A673 (cell line): ENCODE data around the gene PRKAR2B. TPM values are rescaled to one million over a fixed set of nuclear protein-coding genes. Genes with fewer than 3 reads are reported as not detected.

Experiments used
- BruUV-seq: library from RNA; stranded (reverse); fragments of 400-500 nt; replicated peaks from 2 replicates; lab custom pipeline; 2021; lab: Mats Ljungman, UMichigan
- CTCF ChIA-PET: fragments of 300-600 bp; sonication (Branson Sonifier 250); formaldehyde crosslinking; loops from one replicate; lab custom pipeline; 2022; ENCODE audit warnings: antibody characterized with exemption; lab: Charles Lee
- POLR2A ChIA-PET: fragments of 300-600 bp; sonication (Branson Sonifier 250); formaldehyde crosslinking; loops from one replicate; lab custom pipeline; 2022; ENCODE audit warnings: antibody characterized with exemption; ENCODE audit not compliant: low non-redundant PET; lab: Charles Lee
- DNase-seq: peaks from one replicate; pipeline ENCODE4 v3.0.0-alpha.2; 2015; ENCODE audit warnings: low spot score
- H3K27ac ChIP-seq: fragments of 200-600 bp; sonication (generic); 2 replicates; pipeline ENCODE4 v1.5.1; 2016; ENCODE audit warnings: mixed run types, low read depth, mild to moderate bottlenecking, mixed read lengths, antibody characterized with exemption, low read length; ENCODE audit not compliant: poor library complexity, severe bottlenecking
- H3K27me3 ChIP-seq: fragments of 200-600 bp; sonication (generic); replicated peaks from 2 replicates; pipeline ENCODE4 v1.6.1; 2017; ENCODE audit warnings: mixed run types, low read depth, mild to moderate bottlenecking, mixed read lengths, antibody characterized with exemption, low read length; ENCODE audit not compliant: insufficient read depth, poor library complexity
- H3K36me3 ChIP-seq: fragments of 200-600 bp; sonication (generic); 2 replicates; pipeline ENCODE4 v1.6.1; 2016; ENCODE audit warnings: mixed run types, mild to moderate bottlenecking, mixed read lengths, antibody characterized with exemption, low read length; ENCODE audit not compliant: insufficient read depth, poor library complexity, severe bottlenecking
- H3K4me1 ChIP-seq: fragments of 200-600 bp; sonication (generic); 2 replicates; pipeline ENCODE4 v1.6.1; 2017; ENCODE audit warnings: mixed run types, mild to moderate bottlenecking, mixed read lengths, antibody characterized with exemption, low read length; ENCODE audit not compliant: insufficient read depth, poor library complexity, severe bottlenecking
- H3K4me3 ChIP-seq: fragments of 200-600 bp; sonication (generic); 2 replicates; pipeline ENCODE4 v1.5.1; 2016; ENCODE audit warnings: low read depth, mixed run types, mild to moderate bottlenecking, mixed read lengths, low read length; ENCODE audit not compliant: poor library complexity, severe bottlenecking
- H3K9me3 ChIP-seq: fragments of 200-600 bp; sonication (generic); 2 replicates; pipeline ENCODE4 v1.6.1; 2016; ENCODE audit warnings: mixed run types, low read depth, mild to moderate bottlenecking, mixed read lengths, antibody characterized with exemption, low read length; ENCODE audit not compliant: poor library complexity, severe bottlenecking
- CTCF ChIP-seq: fragments of 300-800, 200-600 bp; sonication (generic); conservative IDR thresholded peaks from 2 replicates; pipeline ENCODE4 v1.5.1; 2017; ENCODE audit warnings: low read depth, mild to moderate bottlenecking, antibody characterized with exemption, low read length, moderate library complexity, mixed read lengths
- EZH2 ChIP-seq: fragments of 200-600 bp; sonication (generic); IDR thresholded peaks from 2 replicates; pipeline ENCODE4 v1.6.1; 2017; ENCODE audit warnings: borderline replicate concordance, low read depth, mild to moderate bottlenecking, mixed read lengths, antibody characterized with exemption, low read length; ENCODE audit not compliant: poor library complexity, severe bottlenecking
- intact Hi-C: fragments of 100-400 bp; cut with micrococcal nuclease; formaldehyde crosslinking; loops from one replicate; pipeline ENCODE4 v1.10.0; 2022; ENCODE audit not compliant: unreplicated experiment
- total RNA-seq: library from RNA; stranded (reverse); gene quantifications from 2 replicates; pipeline ENCODE4 v1.2.3, GENCODE V29; 2021

Gene PRKAR2B
- total RNA-seq, 1 experiment from 2014 or later: 4.8 TPM

- no TSS peak for BruUV-seq
- Histone ChIP-seq H3K4me1 (no peaks in the 10 kb centered on the region), H3K36me3 (no peaks in the 10 kb centered on the region), H3K27ac (no peak overlapping the region), H3K4me3 (no peak overlapping the region), H3K27me3 (no peaks in the 10 kb centered on the region), H3K9me3 (no peaks in the 10 kb centered on the region)
- intact Hi-C loops: no loop called here
- CTCF ChIA-PET: no interaction called here
- DNase-seq: no peak
- TF ChIP-seq CTCF (no peak), EZH2 (no peak)
- POLR2A ChIA-PET: interaction anchor here (0.7 kb wide), 1 partner anchor 100 kb away, joined by 4 read pairs; the partner anchor contains the start of gene HBP1
These were observed 23.7 kb downstream of the PRKAR2B start for GRCh38 chr7:107068156-107068555.

GRCh38 chr7:107069457-107069856, 25.0 kb downstream of the PRKAR2B start:
- Histone ChIP-seq H3K27me3 (no peaks in the 10 kb centered on the region), H3K4me1 (no peaks in the 10 kb centered on the region), H3K4me3 (no peak overlapping the region), H3K27ac (no peak overlapping the region), H3K36me3 (no peaks in the 10 kb centered on the region), H3K9me3 (no peaks in the 10 kb centered on the region)
- BruUV-seq: no TSS peak
- DNase-seq: no peak
- POLR2A ChIA-PET: no interaction called here
- CTCF ChIA-PET: no interaction called here
- intact Hi-C loops: no loop called here
- TF ChIP-seq CTCF: no peak
- TF ChIP-seq EZH2: no peak

GRCh38 chr7:107070710-107071109, 26.2 kb downstream of the PRKAR2B start:
- CTCF ChIA-PET: no interaction called here
- no peak overlapping the region for H3K27ac ChIP-seq
- no peaks in the 10 kb centered on the region for H3K4me1 ChIP-seq
- H3K36me3 ChIP-seq: no peaks in the 10 kb centered on the region
- TF ChIP-seq CTCF (no peak), EZH2 (no peak)
- POLR2A ChIA-PET: no interaction called here
- no peak overlapping the region for H3K4me3 ChIP-seq
- BruUV-seq: no TSS peak
- H3K9me3 ChIP-seq: no peaks in the 10 kb centered on the region
- intact Hi-C loops: loop anchor here (10.0 kb wide), 1 partner anchor 56 kb away; no protein-coding TSS in a partner anchor
- H3K27me3 ChIP-seq: no peaks in the 10 kb centered on the region
- DNase-seq: no peak
